ENCODE measurements around the gene MZT2B. TPM values are rescaled to one million over a fixed set of nuclear protein-coding genes. Genes with fewer than 3 reads are reported as not detected.
"Not testable (repeated sequence)": the region's sequence is repeated elsewhere in the genome, so short reads cannot be mapped to it uniquely, and the experiment has no call there.

Gene MZT2B
- total RNA-seq, 2 donors from 2014 or later: 161 to 224 TPM

DNA sequence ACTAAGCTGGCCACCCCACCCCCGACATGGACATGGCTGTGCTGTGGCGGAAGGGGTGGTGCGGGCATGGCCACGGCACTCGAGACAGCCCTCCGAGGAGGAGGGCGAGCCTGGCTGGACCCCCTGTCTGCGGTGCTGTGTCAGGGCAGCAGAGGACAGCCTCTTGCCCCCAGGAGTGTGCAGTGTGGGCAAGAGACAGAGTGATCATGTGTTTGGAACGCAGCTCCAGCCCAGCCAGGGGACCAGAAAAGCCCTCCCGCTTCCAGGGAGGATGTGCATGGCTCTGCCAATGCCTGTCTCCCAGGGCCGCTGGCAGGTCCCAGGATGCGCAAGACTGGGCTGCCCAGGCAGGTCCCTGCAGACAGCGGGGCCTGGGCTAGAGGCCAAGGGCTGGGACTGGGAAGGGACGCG, 43.2 kb upstream of the MZT2B start:
- WGBS, 2 experiments (ENCODE audit: insufficient coverage in 1 of 2, insufficient read length in 1 of 2): 92% methylated on average over 13 of the region's 15 CpGs; no CpG with 5 or more reads in 1 of the 2 experiments
- H3K27me3 Mint-ChIP-seq (ENCODE audit: insufficient read depth): peaks cover 10% of the 10 kb centered on the region
- not testable (repeated sequence) for H3K4me1 Mint-ChIP-seq; H3K9me3 ChIP-seq (ENCODE audit: control insufficient read depth, low read length); H3K9me3 Mint-ChIP-seq; H3K27me3 ChIP-seq (ENCODE audit: control insufficient read depth, insufficient read depth, low read length, poor library complexity, severe bottlenecking); H3K9ac ChIP-seq (ENCODE audit: extremely low read depth, low read length, poor library complexity, severe bottlenecking); H3K36me3 Mint-ChIP-seq (ENCODE audit: low read depth); H3K4me3 ChIP-seq (ENCODE audit: low read length); H3K4me3 Mint-ChIP-seq; H3K27ac ChIP-seq (ENCODE audit: low read depth, low read length); H3K36me3 ChIP-seq (ENCODE audit: control insufficient read depth, insufficient read depth, low read length); H3K27ac Mint-ChIP-seq; H3K4me1 ChIP-seq (ENCODE audit: control insufficient read depth, insufficient read depth, low read length)
- peak; percentile 38 for DNase-seq

DNA sequence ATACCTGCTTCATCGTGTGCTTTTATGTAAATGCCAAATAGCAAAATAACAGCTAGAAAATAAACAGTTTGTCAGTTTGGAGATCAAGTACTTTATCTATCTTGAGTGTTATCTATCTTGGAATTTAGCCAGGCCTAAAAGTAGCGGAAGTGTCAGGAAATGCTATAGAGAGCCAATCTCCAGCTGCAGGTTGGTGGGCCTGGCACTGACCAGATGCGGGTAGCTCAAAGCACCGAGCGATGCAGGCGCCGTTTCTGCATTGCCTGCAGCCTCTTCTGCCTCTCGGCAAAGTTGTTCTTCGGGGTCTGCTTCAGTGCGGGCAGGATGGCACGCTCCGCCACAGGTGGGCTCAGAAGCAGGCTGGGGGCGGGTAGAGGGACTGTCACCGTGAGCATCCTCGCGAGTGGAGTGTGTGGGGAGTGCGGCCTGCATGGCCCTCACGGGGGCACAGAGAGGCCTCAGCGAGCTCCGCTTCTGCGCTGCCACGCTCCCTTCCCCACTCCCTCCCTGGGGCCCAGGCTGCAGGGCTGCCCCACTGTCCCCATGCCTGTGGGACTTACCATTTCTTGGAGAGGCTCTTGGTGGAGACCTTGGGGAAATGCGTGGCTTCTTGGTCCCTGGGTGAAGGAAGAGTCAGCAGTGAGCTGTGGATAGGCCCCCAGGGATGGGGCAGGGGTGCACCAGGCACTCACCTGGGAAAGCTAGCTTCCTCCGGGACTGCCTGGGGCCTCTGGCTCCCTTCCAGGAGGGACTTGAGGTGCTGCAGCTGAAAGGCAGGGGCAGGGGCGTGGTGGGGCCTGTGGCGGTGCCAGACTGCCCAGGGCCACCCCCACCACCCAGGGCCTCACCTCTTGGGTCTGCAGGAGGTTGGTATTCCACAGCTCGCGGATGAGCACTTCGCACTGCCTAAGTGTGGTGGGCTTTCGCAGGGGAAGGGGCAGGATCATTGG, 42.5 kb upstream of the MZT2B start:
- H3K4me1 ChIP-seq (ENCODE audit: control insufficient read depth, insufficient read depth, low read length); H3K4me3 Mint-ChIP-seq; H3K9ac ChIP-seq (ENCODE audit: extremely low read depth, low read length, poor library complexity, severe bottlenecking); H3K4me1 Mint-ChIP-seq; H3K27me3 ChIP-seq (ENCODE audit: control insufficient read depth, insufficient read depth, low read length, poor library complexity, severe bottlenecking); H3K4me3 ChIP-seq (ENCODE audit: low read length); H3K27ac ChIP-seq (ENCODE audit: low read depth, low read length); H3K36me3 ChIP-seq (ENCODE audit: control insufficient read depth, insufficient read depth, low read length); H3K36me3 Mint-ChIP-seq (ENCODE audit: low read depth); H3K9me3 ChIP-seq (ENCODE audit: control insufficient read depth, low read length); H3K27ac Mint-ChIP-seq; H3K9me3 Mint-ChIP-seq: not testable (repeated sequence)
- DNase-seq: peak; percentile 20
- peaks cover 14% of the 10 kb centered on the region for H3K27me3 Mint-ChIP-seq (ENCODE audit: insufficient read depth)
- 92 to 95% methylated on average over 7 to 27 of the region's 30 CpGs for WGBS, 2 experiments (ENCODE audit: insufficient coverage in 1 of 2, insufficient read length in 1 of 2)

DNA sequence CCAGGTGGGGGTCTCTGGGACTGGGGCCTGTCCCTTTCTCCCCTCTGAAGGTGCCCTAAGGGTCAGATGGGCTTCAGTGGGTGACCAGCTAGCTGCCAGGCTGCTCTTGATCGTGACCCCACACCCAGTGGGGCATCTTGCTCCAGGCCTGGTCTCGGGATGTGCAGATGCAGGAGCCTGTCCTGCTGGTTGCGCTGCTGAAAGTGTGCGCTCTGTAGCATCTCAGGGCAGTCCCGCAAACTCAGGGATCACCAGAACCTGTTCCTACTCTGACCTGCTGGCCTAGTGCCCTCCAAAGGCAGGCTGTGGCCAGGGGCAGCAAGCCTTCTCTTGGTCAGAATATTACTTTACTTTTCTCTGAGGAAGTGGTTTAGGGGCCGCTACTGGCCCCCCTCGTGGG, 41.5 kb upstream of the MZT2B start:
- not testable (repeated sequence) for H3K27ac ChIP-seq (ENCODE audit: low read depth, low read length); H3K4me3 Mint-ChIP-seq; H3K36me3 Mint-ChIP-seq (ENCODE audit: low read depth); H3K9me3 Mint-ChIP-seq; H3K9ac ChIP-seq (ENCODE audit: extremely low read depth, low read length, poor library complexity, severe bottlenecking); H3K4me1 Mint-ChIP-seq; H3K27me3 ChIP-seq (ENCODE audit: control insufficient read depth, insufficient read depth, low read length, poor library complexity, severe bottlenecking); H3K4me1 ChIP-seq (ENCODE audit: control insufficient read depth, insufficient read depth, low read length); H3K4me3 ChIP-seq (ENCODE audit: low read length); H3K36me3 ChIP-seq (ENCODE audit: control insufficient read depth, insufficient read depth, low read length); H3K9me3 ChIP-seq (ENCODE audit: control insufficient read depth, low read length); H3K27ac Mint-ChIP-seq
- peaks cover 14% of the 10 kb centered on the region for H3K27me3 Mint-ChIP-seq (ENCODE audit: insufficient read depth)
- peak; percentile 13 for DNase-seq
- 86% methylated on average over 6 of the region's 7 CpGs; no CpG with 5 or more reads in 1 of the 2 experiments for WGBS, 2 experiments (ENCODE audit: insufficient coverage in 1 of 2, insufficient read length in 1 of 2)

GRCh38 chr2:130141002-130141401, 41.1 kb upstream of the MZT2B start:
- H3K36me3 Mint-ChIP-seq (ENCODE audit: low read depth); H3K9me3 ChIP-seq (ENCODE audit: control insufficient read depth, low read length); H3K27ac ChIP-seq (ENCODE audit: low read depth, low read length); H3K4me1 Mint-ChIP-seq; H3K27ac Mint-ChIP-seq; H3K4me3 Mint-ChIP-seq; H3K9me3 Mint-ChIP-seq; H3K36me3 ChIP-seq (ENCODE audit: control insufficient read depth, insufficient read depth, low read length); H3K4me3 ChIP-seq (ENCODE audit: low read length); H3K9ac ChIP-seq (ENCODE audit: extremely low read depth, low read length, poor library complexity, severe bottlenecking); H3K27me3 ChIP-seq (ENCODE audit: control insufficient read depth, insufficient read depth, low read length, poor library complexity, severe bottlenecking); H3K4me1 ChIP-seq (ENCODE audit: control insufficient read depth, insufficient read depth, low read length): not testable (repeated sequence)
- DNase-seq: peak; percentile 18
- 100% methylated on average over 3 of the region's 6 CpGs; no CpG with 5 or more reads in 1 of the 2 experiments for WGBS, 2 experiments (ENCODE audit: insufficient coverage in 1 of 2, insufficient read length in 1 of 2)
- H3K27me3 Mint-ChIP-seq (ENCODE audit: insufficient read depth): peaks cover 14% of the 10 kb centered on the region

DNA sequence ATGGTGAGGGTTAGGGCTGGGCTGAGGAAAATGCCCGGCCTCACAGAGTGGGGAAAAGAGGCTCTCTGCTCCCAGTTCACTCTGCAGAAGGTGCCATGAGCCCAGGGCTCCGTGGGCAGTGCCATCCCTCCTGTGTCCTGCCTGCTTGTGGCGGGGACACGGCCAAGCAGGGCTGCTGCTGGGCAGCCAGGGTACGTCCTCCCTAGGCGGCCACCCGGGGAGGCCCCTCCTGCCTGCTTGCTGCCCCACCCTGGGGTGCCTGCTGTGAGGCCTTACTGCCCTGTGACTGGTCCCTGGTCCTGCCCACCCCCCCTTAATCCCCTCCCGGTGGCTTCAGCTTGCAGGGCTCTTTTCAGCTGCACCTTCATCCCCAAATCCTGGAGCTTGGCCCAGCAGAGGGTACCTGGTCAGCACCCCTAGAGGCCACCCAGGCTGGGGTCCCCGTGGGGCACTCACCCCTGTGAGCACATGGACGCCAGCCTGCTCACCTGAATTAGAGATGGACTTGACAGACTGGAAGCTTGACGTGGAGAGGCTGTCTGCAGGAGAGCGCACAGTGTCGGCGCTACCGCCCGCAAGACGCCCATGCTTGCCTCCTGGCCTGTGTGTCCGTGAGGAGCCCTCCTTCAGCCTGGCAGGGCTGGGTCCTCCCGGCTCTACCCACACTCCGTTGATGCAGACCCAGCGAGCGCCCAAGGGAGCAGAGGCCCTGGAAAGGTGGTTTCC, 40.3 kb upstream of the MZT2B start:
- H3K4me1 ChIP-seq (ENCODE audit: control insufficient read depth, insufficient read depth, low read length); H3K4me3 ChIP-seq (ENCODE audit: low read length); H3K27me3 ChIP-seq (ENCODE audit: control insufficient read depth, insufficient read depth, low read length, poor library complexity, severe bottlenecking); H3K36me3 ChIP-seq (ENCODE audit: control insufficient read depth, insufficient read depth, low read length); H3K4me1 Mint-ChIP-seq; H3K27ac Mint-ChIP-seq; H3K9me3 Mint-ChIP-seq; H3K36me3 Mint-ChIP-seq (ENCODE audit: low read depth); H3K9me3 ChIP-seq (ENCODE audit: control insufficient read depth, low read length); H3K4me3 Mint-ChIP-seq; H3K27ac ChIP-seq (ENCODE audit: low read depth, low read length); H3K9ac ChIP-seq (ENCODE audit: extremely low read depth, low read length, poor library complexity, severe bottlenecking): not testable (repeated sequence)
- WGBS, 2 experiments (ENCODE audit: insufficient coverage in 1 of 2, insufficient read length in 1 of 2): 88 to 90% methylated on average over 2 to 13 of the region's 22 CpGs
- peaks cover 14% of the 10 kb centered on the region for H3K27me3 Mint-ChIP-seq (ENCODE audit: insufficient read depth)
- DNase-seq: peak; percentile 26

DNA sequence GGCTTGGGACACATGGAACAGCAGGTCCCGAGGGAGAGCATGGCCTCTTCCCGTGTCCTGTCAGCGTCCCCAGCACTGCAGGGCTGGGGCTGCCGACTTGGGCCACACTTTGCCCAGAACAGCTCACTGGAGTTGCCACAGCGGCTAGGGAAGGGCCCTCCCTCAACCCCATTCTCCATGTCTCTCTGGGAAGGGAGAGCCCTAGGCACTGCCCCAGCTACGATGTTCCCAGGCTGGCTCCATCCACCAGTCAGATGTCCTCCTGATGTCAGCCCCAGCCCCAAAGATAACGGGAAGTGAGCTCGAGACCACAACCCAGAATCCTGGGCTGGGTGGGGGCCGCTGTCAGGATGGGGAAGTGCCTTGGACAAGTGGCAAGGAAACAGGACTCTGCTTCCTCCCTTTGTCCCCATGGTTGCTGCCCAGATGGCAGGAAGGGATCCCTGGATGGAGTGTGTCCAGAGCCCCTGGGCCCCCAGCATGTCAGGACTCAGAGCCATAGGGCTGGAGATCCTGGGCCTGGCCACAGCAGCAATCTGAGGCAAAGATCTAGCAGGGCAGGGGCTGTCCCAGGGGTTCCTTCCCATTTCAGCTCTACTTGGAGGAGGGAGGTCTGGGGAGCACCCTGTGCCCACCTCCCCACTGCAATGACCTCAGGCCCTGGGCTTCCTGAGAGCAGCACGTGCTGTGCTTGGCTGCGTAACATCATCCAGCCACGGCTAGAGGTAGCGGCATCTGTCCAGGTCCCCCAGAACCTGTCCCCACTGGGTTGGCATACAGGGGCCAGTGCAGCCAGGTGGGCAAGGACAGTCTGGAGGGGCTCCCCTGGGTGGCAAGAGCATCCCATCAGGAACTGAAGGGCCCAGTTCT, 39.4 kb upstream of the MZT2B start:
- H3K9me3 ChIP-seq (ENCODE audit: control insufficient read depth, low read length); H3K36me3 Mint-ChIP-seq (ENCODE audit: low read depth); H3K27ac ChIP-seq (ENCODE audit: low read depth, low read length); H3K27ac Mint-ChIP-seq; H3K4me3 ChIP-seq (ENCODE audit: low read length); H3K9me3 Mint-ChIP-seq; H3K4me1 ChIP-seq (ENCODE audit: control insufficient read depth, insufficient read depth, low read length); H3K4me1 Mint-ChIP-seq; H3K27me3 ChIP-seq (ENCODE audit: control insufficient read depth, insufficient read depth, low read length, poor library complexity, severe bottlenecking); H3K9ac ChIP-seq (ENCODE audit: extremely low read depth, low read length, poor library complexity, severe bottlenecking); H3K36me3 ChIP-seq (ENCODE audit: control insufficient read depth, insufficient read depth, low read length): not testable (repeated sequence)
- peak overlapping the region; percentile 66 for H3K4me3 Mint-ChIP-seq
- peaks cover 14% of the 10 kb centered on the region for H3K27me3 Mint-ChIP-seq (ENCODE audit: insufficient read depth)
- 90 to 100% methylated on average over 1 to 13 of the region's 13 CpGs for WGBS, 2 experiments (ENCODE audit: insufficient coverage in 1 of 2, insufficient read length in 1 of 2)
- DNase-seq: peak; percentile 33
